Ishikawa (cell line): ENCODE measurements around the gene TRIM67.

Source experiments
- CEBPB ChIP-seq: IDR thresholded peaks from 2 replicates; pipeline ENCODE4 v1.6.1; 2012
- CREB1 ChIP-seq: IDR thresholded peaks from 2 replicates; pipeline ENCODE4 v1.6.1; 2012; ENCODE audit warnings: low read depth
- EGR1 ChIP-seq: IDR thresholded peaks from 2 replicates; pipeline ENCODE4 v1.6.1; 2012
- EP300 ChIP-seq: IDR thresholded peaks from 2 replicates; pipeline ENCODE4 v1.6.1; 2012; ENCODE audit warnings: borderline replicate concordance
- FOXM1 ChIP-seq: IDR thresholded peaks from 2 replicates; pipeline ENCODE4 v1.6.1; 2012; ENCODE audit warnings: low read depth, borderline replicate concordance
- NFIC ChIP-seq: IDR thresholded peaks from 2 replicates; pipeline ENCODE4 v1.6.1; 2012
- RAD21 ChIP-seq: IDR thresholded peaks from 2 replicates; pipeline ENCODE4 v1.6.1; 2012; ENCODE audit warnings: low read depth
- TAF1 ChIP-seq: IDR thresholded peaks from 2 replicates; pipeline ENCODE4 v1.6.1; 2012; ENCODE audit warnings: low read depth, mild to moderate bottlenecking
- TCF12 ChIP-seq: IDR thresholded peaks from 2 replicates; pipeline ENCODE4 v1.6.1; 2012; ENCODE audit warnings: low read depth
- TEAD4 ChIP-seq: IDR thresholded peaks from 2 replicates; pipeline ENCODE4 v1.6.1; 2012
- YY1 ChIP-seq: IDR thresholded peaks from 2 replicates; pipeline ENCODE4 v1.6.1; 2012; ENCODE audit warnings: low read depth
- TF ChIP-seq, protein P1 (sequence below): IDR thresholded peaks from 2 replicates; pipeline ENCODE4 v1.6.1; 2012
- TF ChIP-seq, protein P2 (sequence below): IDR thresholded peaks from 2 replicates; pipeline ENCODE4 v1.6.1; 2012
- TF ChIP-seq, protein P3 (sequence below): IDR thresholded peaks from 2 replicates; pipeline ENCODE4 v1.6.1; 2012; ENCODE audit warnings: low read depth, mild to moderate bottlenecking

DNA sequence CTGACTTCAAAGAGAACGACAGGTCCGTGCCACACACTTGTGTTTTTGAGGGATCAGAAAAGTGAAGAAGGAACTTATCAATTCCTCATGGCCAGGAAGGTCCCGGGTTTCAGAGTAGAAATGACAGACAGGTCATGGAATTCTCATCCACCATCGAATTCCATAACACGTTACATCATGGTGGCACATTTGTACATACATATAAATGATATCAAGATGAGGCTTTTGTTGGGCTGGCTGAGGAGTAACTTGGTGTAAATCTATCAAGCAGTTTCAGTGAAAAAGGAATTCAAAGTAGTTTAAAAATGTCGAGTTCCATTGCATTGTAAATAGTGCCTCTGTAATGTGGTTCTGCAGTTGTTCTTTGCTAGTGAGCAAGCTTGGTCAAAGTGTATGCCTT lies 56.2 kb downstream of the TRIM67 start:
- no peak for TF ChIP-seq CREB1
- no peak for TF ChIP-seq EP300
- TF ChIP-seq EGR1 = no peak
- TF ChIP-seq, protein P1, sequence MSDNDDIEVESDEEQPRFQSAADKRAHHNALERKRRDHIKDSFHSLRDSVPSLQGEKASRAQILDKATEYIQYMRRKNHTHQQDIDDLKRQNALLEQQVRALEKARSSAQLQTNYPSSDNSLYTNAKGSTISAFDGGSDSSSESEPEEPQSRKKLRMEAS = no peak
- TF ChIP-seq, protein P2, sequence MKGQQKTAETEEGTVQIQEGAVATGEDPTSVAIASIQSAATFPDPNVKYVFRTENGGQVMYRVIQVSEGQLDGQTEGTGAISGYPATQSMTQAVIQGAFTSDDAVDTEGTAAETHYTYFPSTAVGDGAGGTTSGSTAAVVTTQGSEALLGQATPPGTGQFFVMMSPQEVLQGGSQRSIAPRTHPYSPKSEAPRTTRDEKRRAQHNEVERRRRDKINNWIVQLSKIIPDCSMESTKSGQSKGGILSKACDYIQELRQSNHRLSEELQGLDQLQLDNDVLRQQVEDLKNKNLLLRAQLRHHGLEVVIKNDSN = no peak
- TF ChIP-seq FOXM1 = no peak
- TF ChIP-seq NFIC = no peak
- no peak for TF ChIP-seq TCF12
- no peak for TF ChIP-seq CEBPB
- no peak for TF ChIP-seq RAD21
- TF ChIP-seq YY1 = no peak
- TF ChIP-seq, protein P3, sequence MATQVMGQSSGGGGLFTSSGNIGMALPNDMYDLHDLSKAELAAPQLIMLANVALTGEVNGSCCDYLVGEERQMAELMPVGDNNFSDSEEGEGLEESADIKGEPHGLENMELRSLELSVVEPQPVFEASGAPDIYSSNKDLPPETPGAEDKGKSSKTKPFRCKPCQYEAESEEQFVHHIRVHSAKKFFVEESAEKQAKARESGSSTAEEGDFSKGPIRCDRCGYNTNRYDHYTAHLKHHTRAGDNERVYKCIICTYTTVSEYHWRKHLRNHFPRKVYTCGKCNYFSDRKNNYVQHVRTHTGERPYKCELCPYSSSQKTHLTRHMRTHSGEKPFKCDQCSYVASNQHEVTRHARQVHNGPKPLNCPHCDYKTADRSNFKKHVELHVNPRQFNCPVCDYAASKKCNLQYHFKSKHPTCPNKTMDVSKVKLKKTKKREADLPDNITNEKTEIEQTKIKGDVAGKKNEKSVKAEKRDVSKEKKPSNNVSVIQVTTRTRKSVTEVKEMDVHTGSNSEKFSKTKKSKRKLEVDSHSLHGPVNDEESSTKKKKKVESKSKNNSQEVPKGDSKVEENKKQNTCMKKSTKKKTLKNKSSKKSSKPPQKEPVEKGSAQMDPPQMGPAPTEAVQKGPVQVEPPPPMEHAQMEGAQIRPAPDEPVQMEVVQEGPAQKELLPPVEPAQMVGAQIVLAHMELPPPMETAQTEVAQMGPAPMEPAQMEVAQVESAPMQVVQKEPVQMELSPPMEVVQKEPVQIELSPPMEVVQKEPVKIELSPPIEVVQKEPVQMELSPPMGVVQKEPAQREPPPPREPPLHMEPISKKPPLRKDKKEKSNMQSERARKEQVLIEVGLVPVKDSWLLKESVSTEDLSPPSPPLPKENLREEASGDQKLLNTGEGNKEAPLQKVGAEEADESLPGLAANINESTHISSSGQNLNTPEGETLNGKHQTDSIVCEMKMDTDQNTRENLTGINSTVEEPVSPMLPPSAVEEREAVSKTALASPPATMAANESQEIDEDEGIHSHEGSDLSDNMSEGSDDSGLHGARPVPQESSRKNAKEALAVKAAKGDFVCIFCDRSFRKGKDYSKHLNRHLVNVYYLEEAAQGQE = no peak
- TF ChIP-seq TAF1 = no peak
- TF ChIP-seq TEAD4 = no peak
